Gastroesophageal sphincter (tissue), 4 donors: ENCODE measurements around the gene RPL36A. TPM values are rescaled to one million over a fixed set of nuclear protein-coding genes. Genes with fewer than 3 reads are reported as not detected.

Experiments
- ATAC-seq: fragments of 150-250 bp; one replicate; pipeline ENCODE4 v1.9.1; 2016; ENCODE audit warnings: mild to moderate bottlenecking, moderate library complexity
- H3K27ac ChIP-seq, 4 donors: fragments of 200-600 bp; sonication (generic) in 3 of 4; 1 replicate in 3 of 4; 2 replicates in 1 of 4; pipeline ENCODE4 v1.5.1; 2016 to 2019
- H3K27me3 ChIP-seq: fragments of 200-600 bp; sonication (generic); one replicate; pipeline ENCODE4 v1.5.1; 2019
- H3K36me3 ChIP-seq, 2 donors: fragments of 200-600 bp; sonication (generic); one replicate each; pipeline ENCODE4 v1.5.1; 2019; ENCODE audit warnings: control low read depth in 1 of 2
- H3K4me1 ChIP-seq, 3 donors: fragments of 200-600 bp; sonication (generic); 1 replicate in 2 of 3; 2 replicates in 1 of 3; pipeline ENCODE4 v1.5.1; 2016 to 2019; ENCODE audit warnings: control low read depth in 2 of 3
- H3K4me3 ChIP-seq, 2 donors: fragments of 200-600 bp; sonication (generic); one replicate each; pipeline ENCODE4 v1.5.1; 2019; ENCODE audit warnings: mild to moderate bottlenecking in 1 of 2, moderate library complexity in 1 of 2
- H3K9me3 ChIP-seq, 3 donors: fragments of 200-600 bp; sonication (generic); one replicate each; pipeline ENCODE4 v1.5.1; 2017 to 2019; ENCODE audit warnings: control low read depth in 2 of 3
- CTCF ChIP-seq, 4 experiments: fragments of 200-600 bp in 2 of 4; fragments of 450-650 bp in 2 of 4; sonication (generic) in 1 of 4; IDR thresholded peaks; one replicate each; pipeline ENCODE4 v1.5.1; 2017 to 2019; ENCODE audit warnings: antibody characterized with exemption in 4 of 4, mild to moderate bottlenecking in 2 of 4, moderate library complexity in 2 of 4
- EP300 ChIP-seq: sonication (generic); formaldehyde crosslinking; IDR thresholded peaks from one replicate; pipeline ENCODE4 v1.6.1; 2017; ENCODE audit warnings: antibody characterized with exemption, mild to moderate bottlenecking
- POLR2A ChIP-seq, 2 donors: fragments of 450-650 bp; IDR thresholded peaks; one replicate each; pipeline ENCODE4 v1.6.1; 2017; ENCODE audit warnings: antibody characterized with exemption in 2 of 2, mild to moderate bottlenecking in 2 of 2, moderate library complexity in 1 of 2
- POLR2AphosphoS5 ChIP-seq: sonication (generic); formaldehyde crosslinking; IDR thresholded peaks from one replicate; pipeline ENCODE4 v1.6.1; 2017; ENCODE audit warnings: antibody characterized with exemption
- WGBS, 2 donors: methylation state at CpG; one replicate each; pipeline ENCODE4 v1.1.5; 2018; ENCODE audit warnings: low coverage in 1 of 2; 5-methylcytosine and 5-hydroxymethylcytosine counted together
- total RNA-seq, 4 donors: library from RNA; depleted of rRNA; stranded (reverse); fragments of >200 nt; gene quantifications; one replicate each; pipeline ENCODE4 v1.1.0, GENCODE V29; 2016

RPL36A gene
- total RNA-seq, 4 donors from 2014 or later = 629 to 1,573 (median 1,208) TPM

GRCh38 chrX:101398694-101399093 lies 7.9 kb downstream of the RPL36A start:
- no peaks in the 10 kb centered on the region for H3K27me3 ChIP-seq

GRCh38 chrX:101399825-101400224 lies 9.0 kb downstream of the RPL36A start:
- Histone ChIP-seq H3K4me1 (no peaks in the 10 kb centered on the region), H3K4me3 (no peak overlapping the region), H3K27ac (no peak overlapping the region), H3K9me3 (no peaks in the 10 kb centered on the region), H3K36me3 (peaks cover 0 to 31% of the 10 kb centered on the region in 2 donors), H3K27me3 (no peaks in the 10 kb centered on the region)
- WGBS, 2 donors = 80 to 86% methylated on average over 1 to 2 of the region's 4 CpGs
- ATAC-seq = no peak
- TF ChIP-seq EP300 (no peak), POLR2AphosphoS5 (no peak), CTCF (IDR thresholded peaks at IDR 0.05) (no peak), POLR2A (IDR thresholded peaks at IDR 0.05) (no peak)

More at GRCh38 chrX:101398694-101399093, 7.9 kb downstream of the RPL36A start:
- WGBS, 2 donors = 80 to 83% methylated on average over 2 to 3 of the region's 4 CpGs
- H3K9me3 ChIP-seq = no peaks in the 10 kb centered on the region
- H3K4me3 ChIP-seq = no peak overlapping the region
- no peak for TF ChIP-seq CTCF (IDR thresholded peaks at IDR 0.05)
- TF ChIP-seq EP300 = no peak
- TF ChIP-seq POLR2A (IDR thresholded peaks at IDR 0.05) = no peak
- TF ChIP-seq POLR2AphosphoS5 = no peak
- ATAC-seq = no peak
- H3K27ac ChIP-seq = no peak overlapping the region
- H3K36me3 ChIP-seq = peaks cover 0 to 31% of the 10 kb centered on the region in 2 donors
- H3K4me1 ChIP-seq = no peaks in the 10 kb centered on the region

GRCh38 chrX:101407167-101407747 lies 16.4 kb downstream of the RPL36A start:
- Histone ChIP-seq H3K27ac (peak overlapping the region; percentile 90 to 99 (median 90)), H3K4me3 (peak overlapping the region; percentile 63 to 95), H3K36me3 (peaks cover 0 to 8% of the 10 kb centered on the region in 2 donors), H3K9me3 (no peaks in the 10 kb centered on the region), H3K27me3 (no peaks in the 10 kb centered on the region), H3K4me1 (peaks cover 0 to 43% (median 0%) of the 10 kb centered on the region in 3 donors)
- peak; percentile 4 for ATAC-seq
- 0 to 20% methylated on average over 8 to 10 of the region's 15 CpGs for WGBS, 2 donors
- TF ChIP-seq CTCF (IDR thresholded peaks at IDR 0.05) (no peak), POLR2AphosphoS5 (no peak), POLR2A (IDR thresholded peaks at IDR 0.05) (no peak), EP300 (no peak)

- H3K27me3 ChIP-seq = no peaks in the 10 kb centered on the region
- peaks cover 0 to 11% of the 10 kb centered on the region in 2 donors for H3K36me3 ChIP-seq
- 0 to 39% methylated on average over 2 to 6 of the region's 47 CpGs for WGBS, 2 donors
- peak; percentile 92 for TF ChIP-seq POLR2AphosphoS5
- TF ChIP-seq POLR2A (IDR thresholded peaks at IDR 0.05) = peak; percentile 55 to 74
- no peak for TF ChIP-seq EP300
- peak in 3 of 4 experiments; percentile 20 to 34 (median 29) for TF ChIP-seq CTCF (IDR thresholded peaks at IDR 0.05)
- peak within 1 kb of the TSS; percentile 90 to 99 (median 90) for H3K27ac ChIP-seq
- peak; percentile 99 for ATAC-seq
- peaks cover 0 to 50% (median 0%) of the 10 kb centered on the region in 3 donors for H3K4me1 ChIP-seq
- H3K4me3 ChIP-seq = peak within 1 kb of the TSS; percentile 63 to 95
- H3K9me3 ChIP-seq = no peaks in the 10 kb centered on the region
Observed at GRCh38 chrX:101407748-101408531, 17.1 kb downstream of the RPL36A start, which contains the start of the genes GLA and HNRNPH2. GLA (minus strand) TSS chrX:101407925; CDS start chrX:101407903, 22 bp downstream. HNRNPH2 (plus strand) TSS chrX:101408222; CDS start chrX:101411989, 3,767 bp downstream.
